EH (cell line): Measurements from ENCODE around the gene MMP17.
"Not testable (repeated sequence)": the region's sequence is repeated elsewhere in the genome, so short reads cannot be mapped to it uniquely, and the experiment has no call there.

Experiments used
- DNase-seq: peaks from one replicate; pipeline ENCODE4 v3.0.0-alpha.2; 2015; ENCODE audit warnings: low read depth

The MMP17 gene

GRCh38 chr12:131865180-131865875, 37.1 kb downstream of the MMP17 start:
- peak; percentile 74 for DNase-seq

GRCh38 chr12:131867471-131867870, 39.3 kb downstream of the MMP17 start:
- no peak for DNase-seq

DNA sequence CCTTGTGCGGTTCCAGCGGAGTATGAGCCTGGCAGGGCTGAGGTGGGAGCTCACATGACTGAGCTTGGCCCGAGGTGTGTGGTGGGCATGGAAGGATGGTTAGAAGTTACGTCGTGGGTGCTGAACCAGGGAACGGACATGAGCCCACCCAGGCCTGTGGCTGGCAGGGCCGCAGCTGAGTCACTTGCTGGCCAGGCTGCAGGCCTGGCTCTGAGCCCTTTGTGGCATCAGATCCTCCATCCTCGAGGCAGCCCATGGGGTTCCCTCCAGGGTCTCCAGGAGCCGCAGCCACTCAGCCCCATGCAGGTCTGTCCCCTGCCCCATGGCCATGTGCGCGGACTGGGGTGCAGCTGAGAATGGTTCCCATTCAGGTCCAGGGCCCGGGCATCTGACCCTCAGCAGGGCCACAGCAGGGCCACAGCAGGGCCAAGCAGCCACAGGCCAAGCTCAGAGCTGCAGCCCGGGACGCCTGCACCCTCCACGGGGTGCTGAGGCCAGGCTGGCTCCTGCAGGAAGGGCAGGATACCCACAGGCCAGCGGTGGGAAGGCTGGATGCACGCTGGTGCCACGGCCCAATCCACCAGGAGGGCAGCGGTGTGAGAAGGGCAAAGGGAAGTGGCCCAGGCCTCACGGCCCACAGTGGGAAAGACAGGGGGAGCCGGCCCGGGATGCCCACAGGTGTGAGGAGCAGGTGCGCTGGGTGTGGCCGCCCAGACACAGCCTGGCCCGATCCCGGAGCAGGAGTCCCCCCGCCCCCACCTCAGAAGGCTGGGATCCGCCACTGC, 39.9 kb downstream of the MMP17 start:
- DNase-seq, result no peak

DNA sequence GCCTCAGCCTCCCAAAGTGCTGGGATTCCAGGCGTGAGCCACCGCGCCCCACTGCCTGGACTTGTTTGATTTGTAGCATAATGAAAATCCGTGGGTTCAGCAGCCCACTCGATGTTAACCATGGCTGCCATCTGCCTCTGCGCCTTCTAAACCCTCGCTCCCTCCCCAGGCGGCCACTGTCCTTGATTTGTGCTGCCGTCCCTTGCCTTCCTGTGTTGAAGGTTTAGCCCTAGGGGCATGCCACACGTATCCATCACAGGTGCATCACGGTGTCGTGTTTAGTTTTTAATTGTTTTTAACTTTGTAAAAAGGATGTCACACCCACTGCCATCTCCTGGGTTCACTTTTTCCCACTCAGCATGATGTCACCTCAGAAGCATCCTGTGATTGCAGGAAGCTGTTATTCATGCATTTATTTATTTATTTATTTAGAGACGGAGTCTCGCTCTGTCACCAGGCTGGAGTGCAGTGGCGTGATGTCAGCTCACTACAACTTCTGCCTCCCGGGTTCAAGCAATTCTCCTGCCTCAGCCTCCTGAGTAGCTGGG, 41.8 kb downstream of the MMP17 start:
- DNase-seq, result peak; percentile 90

- no peak for DNase-seq
Observed at GRCh38 chr12:131871677-131872076, 43.5 kb downstream of the MMP17 start.

DNA sequence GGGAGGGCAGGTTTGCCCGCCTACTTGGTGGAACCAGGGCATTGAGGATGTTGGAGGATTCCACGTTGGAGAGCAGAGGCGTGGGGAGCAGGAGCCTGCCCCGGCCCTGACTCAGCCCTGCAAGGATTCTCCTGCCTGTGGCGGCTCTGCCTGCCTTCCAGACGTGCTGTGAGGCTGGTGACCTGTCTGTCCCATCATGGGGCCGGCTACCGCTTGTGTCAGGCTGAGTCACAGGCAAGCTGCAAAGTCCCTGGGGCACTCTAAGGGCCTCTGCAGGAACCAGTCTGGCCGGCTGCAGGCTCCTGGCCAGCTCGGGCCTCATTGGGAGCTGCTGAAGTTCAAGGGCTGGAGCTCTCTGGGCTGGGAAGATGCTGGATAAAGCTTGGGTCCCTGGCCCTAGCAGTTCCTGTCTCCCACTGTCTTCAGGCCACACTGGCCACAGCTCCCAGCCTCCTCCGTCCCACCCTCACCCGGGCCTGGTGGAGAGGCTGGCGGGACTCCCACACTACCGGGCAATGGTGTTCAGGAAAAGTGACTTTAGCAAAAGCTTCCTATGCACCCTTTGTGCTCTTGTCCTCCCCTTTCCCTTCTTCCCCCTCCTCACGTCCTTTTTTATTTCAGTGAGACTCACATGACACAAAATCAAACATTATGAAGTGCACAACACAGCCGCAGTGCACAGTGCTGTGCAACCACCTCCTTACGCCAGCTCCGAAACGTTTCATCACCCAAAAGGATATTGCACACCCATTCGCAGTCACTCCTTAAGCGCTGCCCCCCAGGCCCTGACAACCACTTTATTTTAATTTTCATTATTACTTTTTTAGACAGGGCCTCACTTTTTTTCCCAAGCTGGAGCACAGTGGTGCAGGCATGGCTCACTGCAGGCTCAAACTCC, 44.2 kb downstream of the MMP17 start:
- peak; percentile 98 for DNase-seq

- no peak for DNase-seq
Observed at GRCh38 chr12:131873293-131873692, 45.1 kb downstream of the MMP17 start.

DNA sequence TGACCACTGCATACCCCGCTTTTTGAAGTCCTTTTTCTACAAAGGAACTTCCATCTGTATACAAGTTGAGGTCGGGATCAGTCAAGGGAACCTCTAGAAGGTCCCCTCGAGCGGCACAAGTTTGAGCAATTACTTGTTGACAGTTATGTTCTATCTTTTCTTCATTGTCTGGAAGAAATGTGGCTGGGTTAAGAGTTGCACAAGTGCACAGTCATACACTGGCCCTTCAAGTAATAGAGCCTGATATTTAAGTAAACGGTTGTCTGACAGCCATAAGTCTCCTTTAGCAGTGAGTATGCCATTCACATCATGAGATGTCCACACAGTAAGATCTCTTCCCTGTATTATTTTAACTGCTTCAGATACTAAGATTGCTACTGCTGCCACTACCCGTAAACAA, 46.8 kb downstream of the MMP17 start:
- DNase-seq, result not testable (repeated sequence)

DNA sequence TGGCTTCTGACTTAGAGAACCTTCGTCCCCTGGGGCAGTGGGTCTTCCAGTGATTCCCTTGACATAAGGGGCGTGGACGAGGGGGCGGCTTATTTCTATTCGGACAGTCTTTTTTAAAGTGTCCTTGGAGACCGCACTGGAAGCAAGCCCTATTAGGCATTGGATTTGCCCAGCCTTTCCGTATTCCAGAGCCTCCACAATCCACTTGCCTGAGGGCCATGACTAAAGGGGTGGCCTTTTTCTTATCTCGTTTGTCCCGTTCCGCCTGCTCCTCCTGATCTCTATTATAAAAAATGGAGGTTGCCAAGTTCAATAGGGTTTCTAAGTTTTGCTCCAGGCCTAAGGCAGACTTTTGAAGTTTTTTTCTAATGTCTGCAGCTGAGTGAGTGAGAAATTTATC, 49.0 kb downstream of the MMP17 start:
- not testable (repeated sequence) for DNase-seq

DNA sequence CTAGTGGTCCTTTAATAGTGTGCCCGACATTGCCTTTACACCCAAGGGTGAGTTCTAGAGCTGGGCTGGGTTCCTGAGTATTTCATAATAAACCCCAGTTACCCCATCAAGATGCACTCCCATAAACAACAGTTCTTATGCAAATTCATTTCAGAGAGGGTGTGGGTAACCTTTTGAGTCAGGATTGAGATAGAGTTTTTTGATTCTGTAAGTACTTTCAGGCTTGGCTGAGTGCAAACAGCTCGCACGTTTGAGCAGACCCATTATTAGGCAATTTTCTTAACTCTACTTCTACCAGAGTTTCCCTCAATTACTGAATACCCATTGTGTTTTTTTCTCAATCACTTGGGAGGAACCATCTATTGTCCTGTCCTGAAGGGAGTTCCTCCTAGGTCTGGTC, 50.2 kb downstream of the MMP17 start:
- not testable (repeated sequence) for DNase-seq

GRCh38 chr12:131882804-131883520, 54.8 kb downstream of the MMP17 start:
- DNase-seq, result peak; percentile 40

DNA sequence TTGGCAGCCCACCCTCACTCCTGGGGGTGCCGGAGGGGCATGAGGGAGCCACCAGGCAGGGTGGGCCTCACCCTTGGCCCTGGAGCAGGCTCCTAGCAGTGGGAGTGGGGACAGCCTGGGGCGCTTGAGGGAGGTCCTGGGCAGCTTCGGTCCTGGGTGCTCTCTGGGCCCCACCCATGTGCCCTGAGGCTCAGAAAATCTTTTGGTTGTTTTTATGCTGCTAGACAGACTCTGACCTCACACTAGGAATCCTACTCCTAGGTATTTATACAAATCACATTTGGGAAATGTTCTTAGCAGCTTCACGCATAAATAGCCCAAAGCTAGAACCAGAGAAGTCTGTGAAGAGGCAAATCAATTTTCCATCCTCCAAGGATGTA, 55.3 kb downstream of the MMP17 start:
- peak; percentile 52 for DNase-seq

- DNase-seq, result not testable (repeated sequence)
Observed at GRCh38 chr12:131885076-131885475, 56.9 kb downstream of the MMP17 start.

GRCh38 chr12:131885543-131886057, 57.4 kb downstream of the MMP17 start:
- DNase-seq, result no peak

GRCh38 chr12:131891722-131892121, 63.5 kb downstream of the MMP17 start:
- DNase-seq, result not testable (repeated sequence)

- no peak for DNase-seq
Observed at GRCh38 chr12:131892711-131893604, 64.8 kb downstream of the MMP17 start.

DNA sequence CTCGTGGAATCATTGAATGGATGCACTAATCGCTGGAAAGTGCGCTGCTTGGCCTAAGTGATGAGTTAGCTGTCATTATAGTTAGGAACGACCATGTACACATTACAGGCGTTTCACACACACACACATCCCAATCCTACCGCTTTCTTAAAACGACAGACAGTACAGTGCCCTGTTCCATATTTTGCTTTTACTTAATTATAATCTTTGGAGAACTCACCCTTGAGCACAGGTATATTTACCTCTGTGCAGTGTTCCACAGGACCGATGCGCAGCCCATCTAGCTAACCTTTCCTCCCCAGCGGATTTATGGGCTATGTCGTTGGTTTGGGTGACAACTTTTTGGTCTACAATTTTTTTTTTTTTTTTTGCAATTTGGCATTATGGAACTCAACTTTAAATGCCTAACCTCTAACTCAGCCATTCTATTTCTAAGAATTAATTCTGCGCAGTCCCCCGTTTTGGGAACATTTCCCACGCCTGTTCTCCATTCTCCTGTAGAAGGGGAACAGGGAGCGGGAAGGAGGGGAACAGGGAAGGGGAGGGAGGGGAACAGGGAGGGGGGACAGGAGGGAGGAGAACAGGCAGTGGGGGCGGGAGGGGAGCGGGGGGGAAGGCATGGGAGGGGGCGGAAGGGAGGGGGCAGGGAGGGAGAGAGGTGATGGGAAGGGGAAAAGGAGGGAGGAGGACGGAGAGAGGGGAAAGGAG, 65.6 kb downstream of the MMP17 start:
- no peak for DNase-seq

DNA sequence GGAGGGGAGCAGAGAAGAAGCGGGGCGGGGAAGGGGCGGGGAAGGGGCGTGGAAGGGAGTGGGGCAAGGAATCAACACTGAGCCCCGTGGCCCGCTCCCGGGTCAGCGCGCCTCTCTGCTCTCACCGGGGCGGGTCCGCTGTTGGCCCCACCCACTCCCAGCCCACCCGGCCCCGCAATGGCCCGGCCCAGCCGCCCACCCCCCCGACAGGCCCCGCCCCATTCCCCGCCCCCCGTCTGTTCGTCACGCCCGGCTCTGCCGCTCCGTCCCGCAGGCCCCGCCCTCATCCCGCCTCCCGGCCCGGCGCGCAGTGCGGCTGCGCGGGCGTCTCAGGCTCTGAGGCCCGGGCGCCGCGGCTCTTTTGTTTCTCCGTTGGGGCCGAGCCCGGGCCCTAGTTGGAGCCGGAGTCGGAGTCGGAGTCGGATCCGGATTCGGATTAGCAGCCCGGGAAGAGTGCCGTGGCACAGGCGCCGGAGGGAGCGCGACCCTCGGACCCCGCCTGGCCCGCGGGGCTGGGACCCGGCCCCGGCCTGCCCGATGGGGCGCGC, 66.2 kb downstream of the MMP17 start, which contains the start of gene ULK1:
TSS of gene ULK1 (plus strand) at position 310 of the 548 bp plus-strand sequence. CDS start 380 bp downstream, outside the sequence.
- peak; percentile 92 for DNase-seq

GRCh38 chr12:131894981-131895639, 66.9 kb downstream of the MMP17 start:
- DNase-seq, result no peak
